HCT116 (cell line): Measurements from ENCODE around the gene IMMP2L. TPM values are rescaled to one million over a fixed set of nuclear protein-coding genes. Genes with fewer than 3 reads are reported as not detected.

ENCODE experiments used
- ATAC-seq: fragments of 200-7000 bp; cut with Tn5 transposase; 2 replicates; pipeline ENCODE4 v1.9.1; 2020; ENCODE audit warnings: mild to moderate bottlenecking, moderate library complexity
- BruUV-seq: library from RNA; stranded (reverse); fragments of 400-500 nt; replicated peaks from 2 replicates; lab custom pipeline; 2021; lab: Mats Ljungman, UMichigan
- CTCF ChIA-PET: fragments of 300-600 bp; sonication (Branson Sonifier 250); formaldehyde crosslinking; loops from one replicate; lab custom pipeline; 2021; ENCODE audit warnings: antibody characterized with exemption; lab: Charles Lee
- POLR2A ChIA-PET: fragments of 300-600, 350-600 bp; sonication (Branson Sonifier 250); formaldehyde crosslinking; loops from one replicate; lab custom pipeline; 2021; ENCODE audit warnings: antibody characterized with exemption; lab: Charles Lee
- RAD21 ChIA-PET, 2 experiments: fragments of 300-600 bp; sonication (Branson Sonifier 250); formaldehyde crosslinking; loops; one replicate each; lab custom pipeline; 2023; ENCODE audit warnings: low total read pairs in 2 of 2; ENCODE audit not compliant: uncharacterized antibody in 2 of 2, unreplicated experiment in 2 of 2, low non-redundant PET in 1 of 2; lab: Charles Lee
- DNase-seq: peaks from one replicate; pipeline ENCODE4 v3.0.0-alpha.2; 2010; ENCODE audit warnings: low read depth, low spot score
- H2AFZ ChIP-seq: fragments of 200-600 bp; shearing (Covaris generic), sonication (generic); 2 replicates; pipeline ENCODE4 v1.6.1; 2017; ENCODE audit warnings: low read depth, mixed run types, mixed read lengths, antibody characterized with exemption, low read length; ENCODE audit not compliant: poor library complexity, severe bottlenecking
- H3K27ac ChIP-seq: 2 replicates; pipeline ENCODE4 v1.5.1; 2012; ENCODE audit warnings: low read depth, low read length
- H3K27me3 ChIP-seq: fragments of 200-600 bp; sonication (generic); 2 replicates; pipeline ENCODE4 v1.6.1; 2016; ENCODE audit warnings: mixed run types, low read length, mixed read lengths; ENCODE audit not compliant: insufficient read depth
- H3K36me3 ChIP-seq, 2 experiments: fragments of 200-500 bp in 1 of 2; fragments of 200-600 bp in 1 of 2; sonication (Bioruptor generic) in 1 of 2; sonication (generic) in 1 of 2; 2 replicates each; pipeline versions ENCODE4 v1.5.1 to v1.6.1; 2014 to 2016; ENCODE audit warnings: low read length in 2 of 2, inconsistent platforms in 1 of 2, mixed read lengths in 1 of 2, mixed run types in 1 of 2; ENCODE audit not compliant: insufficient read depth in 2 of 2, control insufficient read depth in 1 of 2
- H3K4me1 ChIP-seq, 2 experiments: fragments of 200-600 bp in 1 of 2; sonication (generic) in 1 of 2; 2 replicates each; pipeline versions ENCODE4 v1.5.1 to v1.6.1; 2012 to 2017; ENCODE audit warnings: low read length in 2 of 2, inconsistent platforms in 1 of 2, mild to moderate bottlenecking in 1 of 2, mixed read lengths in 1 of 2, mixed run types in 1 of 2, moderate library complexity in 1 of 2; ENCODE audit not compliant: insufficient read depth in 2 of 2, control insufficient read depth in 1 of 2
- H3K4me2 ChIP-seq: fragments of 200-600 bp; sonication (generic); 2 replicates; pipeline ENCODE4 v1.6.1; 2017; ENCODE audit warnings: mixed run types, low read length, mixed read lengths
- H3K4me3 ChIP-seq, 2 experiments: fragments of 200-600 bp in 1 of 2; sonication (generic) in 1 of 2; replicated peaks in 1 of 2; 2 replicates each; pipeline ENCODE4 v1.5.1; 2011 to 2016; ENCODE audit warnings: low read length in 2 of 2, control low read depth in 1 of 2, low read depth in 1 of 2, mild to moderate bottlenecking in 1 of 2, mixed read lengths in 1 of 2, mixed run types in 1 of 2
- H3K79me2 ChIP-seq: fragments of 200-600 bp; sonication (generic); 2 replicates; pipeline ENCODE4 v1.6.1; 2017; ENCODE audit warnings: mild to moderate bottlenecking, mixed run types, low read length, moderate library complexity, mixed read lengths; ENCODE audit not compliant: insufficient read depth
- H3K9ac ChIP-seq: fragments of 200-600 bp; sonication (generic); 2 replicates; pipeline ENCODE4 v1.6.1; 2016; ENCODE audit warnings: low read length, mixed read lengths
- H3K9me2 ChIP-seq: fragments of 200-600 bp; sonication (generic), shearing (Covaris generic); 2 replicates; pipeline ENCODE4 v1.6.1; 2017; ENCODE audit warnings: mixed run types, mild to moderate bottlenecking, moderate library complexity; ENCODE audit not compliant: insufficient read depth
- H3K9me3 ChIP-seq, 2 experiments: fragments of 200-500 bp in 1 of 2; fragments of 200-600 bp in 1 of 2; sonication (Bioruptor generic) in 1 of 2; sonication (generic) in 1 of 2; 2 replicates each; pipeline ENCODE4 v1.6.1; 2014 to 2017; ENCODE audit warnings: low read length in 2 of 2, mixed read lengths in 2 of 2, inconsistent platforms in 1 of 2, low read depth in 1 of 2, mild to moderate bottlenecking in 1 of 2, mixed run types in 1 of 2, moderate library complexity in 1 of 2; ENCODE audit not compliant: control insufficient read depth in 1 of 2, insufficient read depth in 1 of 2
- H4K20me1 ChIP-seq: fragments of 200-600 bp; sonication (generic), shearing (Covaris generic); 2 replicates; pipeline ENCODE4 v1.6.1; 2017; ENCODE audit warnings: mixed run types, mild to moderate bottlenecking, moderate library complexity; ENCODE audit not compliant: insufficient read depth
- CBX3 ChIP-seq: IDR thresholded peaks from 2 replicates; pipeline ENCODE4 v1.6.1; 2012; ENCODE audit warnings: low read depth
- CEBPB ChIP-seq: IDR thresholded peaks from 2 replicates; pipeline ENCODE4 v1.6.1; 2012; ENCODE audit warnings: low read depth
- CTCF ChIP-seq, 3 experiments: fragments of 200-600 bp in 1 of 3; sonication (generic) in 1 of 3; IDR thresholded peaks in 2 of 3; conservative IDR thresholded peaks in 1 of 3; 2 replicates each; pipeline ENCODE4 v1.5.1; 2012 to 2017; ENCODE audit warnings: low read depth in 2 of 3, low read length in 2 of 3, antibody characterized with exemption in 1 of 3, borderline replicate concordance in 1 of 3, control low read depth in 1 of 3, mild to moderate bottlenecking in 1 of 3, mixed read lengths in 1 of 3, mixed run types in 1 of 3, moderate library complexity in 1 of 3; ENCODE audit not compliant: insufficient read depth in 1 of 3
- EGR1 ChIP-seq: IDR thresholded peaks from 2 replicates; pipeline ENCODE4 v1.6.1; 2012; ENCODE audit warnings: low read depth
- EZH2 ChIP-seq: fragments of 200-600 bp; sonication (generic); IDR thresholded peaks from 2 replicates; pipeline ENCODE4 v1.6.1; 2017; ENCODE audit warnings: antibody characterized with exemption, mixed run types
- FOSL1 ChIP-seq: IDR thresholded peaks from 2 replicates; pipeline ENCODE4 v1.6.1; 2012; ENCODE audit warnings: low read depth
- JUND ChIP-seq: IDR thresholded peaks from 2 replicates; pipeline ENCODE4 v1.6.1; 2012
- POLR2A ChIP-seq: IDR thresholded peaks from 2 replicates; pipeline ENCODE4 v1.7.0; 2011; ENCODE audit warnings: borderline replicate concordance; ENCODE audit not compliant: insufficient read depth, insufficient read length; ENCODE audit errors: extremely low read depth
- REST ChIP-seq: IDR thresholded peaks from 2 replicates; pipeline ENCODE4 v1.6.1; 2012; ENCODE audit warnings: low read depth
- SIN3A ChIP-seq: IDR thresholded peaks from 2 replicates; pipeline ENCODE4 v1.6.1; 2012; ENCODE audit warnings: low read depth
- SP1 ChIP-seq: IDR thresholded peaks from 2 replicates; pipeline ENCODE4 v1.6.1; 2012; ENCODE audit warnings: low read depth
- SRF ChIP-seq: IDR thresholded peaks from 2 replicates; pipeline ENCODE4 v1.6.1; 2012; ENCODE audit warnings: low read depth
- YY1 ChIP-seq: IDR thresholded peaks from 2 replicates; pipeline ENCODE4 v1.6.1; 2011; ENCODE audit warnings: low read length, low read depth, moderate library complexity, mild to moderate bottlenecking; ENCODE audit not compliant: insufficient replicate concordance; ENCODE audit errors: extremely low read depth
- ZBTB33 ChIP-seq: IDR thresholded peaks from 2 replicates; pipeline ENCODE4 v1.6.1; 2011; ENCODE audit warnings: mild to moderate bottlenecking, low read length, moderate library complexity; ENCODE audit not compliant: insufficient replicate concordance; ENCODE audit errors: extremely low read depth
- ZFX ChIP-seq: fragments of 450-650 bp; IDR thresholded peaks from 2 replicates; pipeline ENCODE4 v1.6.1; 2017
- ZNF274 ChIP-seq: fragments of 200-500 bp; sonication (Bioruptor generic); IDR thresholded peaks from 2 replicates; pipeline ENCODE4 v1.6.1; 2014; ENCODE audit warnings: mild to moderate bottlenecking, low read depth, low read length, inconsistent platforms
- intact Hi-C: fragments of 100-400 bp; cut with micrococcal nuclease; formaldehyde crosslinking; loops from 2 replicates; pipeline ENCODE4 v1.10.0; 2022
- total RNA-seq: library from RNA; stranded (reverse); gene quantifications from one replicate; pipeline ENCODE4 v1.2.1, GENCODE V29; 2021; ENCODE audit not compliant: unreplicated experiment

IMMP2L gene
- total RNA-seq, 1 experiment from 2014 or later: 21.1 TPM

GRCh38 chr7:111012149-111012548 is 550.1 kb downstream of the IMMP2L start:
- Histone ChIP-seq H3K27me3 (no peaks in the 10 kb centered on the region), H3K36me3 (no peaks in the 10 kb centered on the region), H3K4me1 (no peaks in the 10 kb centered on the region), H3K4me2 (no peak overlapping the region), H3K9me2 (no peaks in the 10 kb centered on the region), H3K4me3 (no peak overlapping the region), H3K27ac (no peak overlapping the region), H2AFZ (no peak overlapping the region), H4K20me1 (no peaks in the 10 kb centered on the region), H3K79me2 (no peaks in the 10 kb centered on the region), H3K9me3 (no peaks in the 10 kb centered on the region), H3K9ac (no peak overlapping the region)
- CTCF ChIA-PET: no interaction called here
- RAD21 ChIA-PET: no interaction called here
- BruUV-seq: no TSS peak
- ATAC-seq: no peak
- POLR2A ChIA-PET: no interaction called here
- DNase-seq: no peak
- intact Hi-C loops: no loop called here
- TF ChIP-seq ZBTB33 (no peak), SP1 (no peak), JUND (no peak)

- Histone ChIP-seq H4K20me1 (no peaks in the 10 kb centered on the region), H3K4me3 (no peak overlapping the region), H3K4me2 (no peak overlapping the region), H3K36me3 (no peaks in the 10 kb centered on the region), H3K9me2 (no peaks in the 10 kb centered on the region), H3K79me2 (no peaks in the 10 kb centered on the region), H2AFZ (no peak overlapping the region), H3K27me3 (no peaks in the 10 kb centered on the region), H3K27ac (no peak overlapping the region), H3K9me3 (no peaks in the 10 kb centered on the region), H3K4me1 (no peaks in the 10 kb centered on the region), H3K9ac (no peak overlapping the region)
- CTCF ChIA-PET: no interaction called here
- ATAC-seq (no peak), DNase-seq (no peak)
- RAD21 ChIA-PET: no interaction called here
- no TSS peak for BruUV-seq
- POLR2A ChIA-PET: no interaction called here
- intact Hi-C loops: no loop called here
- TF ChIP-seq YY1 (no peak), EGR1 (no peak), POLR2A (no peak), REST (no peak), ZFX (no peak), SRF (no peak), CTCF (IDR thresholded peaks at IDR 0.05 in 2 of 3, conservative IDR thresholded peaks at IDR 0.05 in 1 of 3; ENCODE audit: borderline replicate concordance in 1 of 3, insufficient read depth in 1 of 3, low read depth in 2 of 3, low read length in 2 of 3) (no peak), EZH2 (no peak), FOSL1 (no peak), CEBPB (no peak), CBX3 (no peak), SIN3A (no peak), ZNF274 (no peak)
These were observed 550.8 kb downstream of the IMMP2L start for GRCh38 chr7:111011520-111011919.
